Activated CD8-positive, alpha-beta memory T cell treated with anti-CD3 and anti-CD28 coated beads, Interleukin-2, amount 50 U/mL, for 1 hour (primary cell): ENCODE data around the gene HNRNPUL1.
"Not testable (repeated sequence)": the region's sequence is repeated elsewhere in the genome, so short reads cannot be mapped to it uniquely, and the experiment has no call there.

Experiments
- DNase-seq: peaks from one replicate; pipeline ENCODE4 v3.0.0-alpha.2; 2020; ENCODE audit errors: extremely low read depth

Gene HNRNPUL1

GRCh38 chr19:41325947-41326706 is 62.0 kb downstream of the HNRNPUL1 start:
- DNase-seq, result no peak

GRCh38 chr19:41327076-41327575 is 63.0 kb downstream of the HNRNPUL1 start:
- no peak for DNase-seq

GRCh38 chr19:41327576-41328156 is 63.5 kb downstream of the HNRNPUL1 start:
- peak; percentile 91 for DNase-seq

GRCh38 chr19:41328157-41328841 is 64.1 kb downstream of the HNRNPUL1 start:
- DNase-seq, result no peak

- DNase-seq, result no peak
Observed at GRCh38 chr19:41328842-41329225, 64.7 kb downstream of the HNRNPUL1 start.

- DNase-seq, result no peak
Observed at GRCh38 chr19:41330481-41330880, 66.3 kb downstream of the HNRNPUL1 start.

- DNase-seq, result no peak
Observed at GRCh38 chr19:41330946-41331678, 66.9 kb downstream of the HNRNPUL1 start.

- no peak for DNase-seq
Observed at GRCh38 chr19:41332000-41332399, 67.8 kb downstream of the HNRNPUL1 start.

- no peak for DNase-seq
Observed at GRCh38 chr19:41332468-41332867, 68.3 kb downstream of the HNRNPUL1 start.

- DNase-seq, result no peak
Observed at GRCh38 chr19:41334793-41335192, 70.6 kb downstream of the HNRNPUL1 start.

- DNase-seq, result no peak
Observed at GRCh38 chr19:41335467-41335866, 71.3 kb downstream of the HNRNPUL1 start.

GRCh38 chr19:41339936-41340335 is 75.8 kb downstream of the HNRNPUL1 start:
- no peak for DNase-seq

- no peak for DNase-seq
Observed at GRCh38 chr19:41341669-41342490, 77.7 kb downstream of the HNRNPUL1 start.

- no peak for DNase-seq
Observed at GRCh38 chr19:41344162-41344561, 80.0 kb downstream of the HNRNPUL1 start.

GRCh38 chr19:41346916-41347315 is 82.7 kb downstream of the HNRNPUL1 start:
- not testable (repeated sequence) for DNase-seq

GRCh38 chr19:41350735-41351338 is 86.7 kb downstream of the HNRNPUL1 start:
- DNase-seq, result no peak

- DNase-seq, result peak; percentile 71
Observed at GRCh38 chr19:41351339-41352245, 87.4 kb downstream of the HNRNPUL1 start.

- no peak for DNase-seq
Observed at GRCh38 chr19:41352279-41352608, 88.1 kb downstream of the HNRNPUL1 start.

GRCh38 chr19:41352609-41353465 is 88.7 kb downstream of the HNRNPUL1 start:
- DNase-seq, result peak; percentile 41
